T1000 (cell line): ENCODE data around the gene MEF2C.

Source experiments
- DNase-seq: peaks from one replicate; lab custom pipeline; 2025; ENCODE audit warnings: mixed read lengths; lab: John Stamatoyannopoulos, UW

Gene MEF2C

GRCh38 chr5:88688156-88688983 is 194.6 kb downstream of the MEF2C start:
- DNase-seq = no peak

- DNase-seq = no peak
Measured at GRCh38 chr5:88687373-88687911, 195.5 kb downstream of the MEF2C start.

DNA sequence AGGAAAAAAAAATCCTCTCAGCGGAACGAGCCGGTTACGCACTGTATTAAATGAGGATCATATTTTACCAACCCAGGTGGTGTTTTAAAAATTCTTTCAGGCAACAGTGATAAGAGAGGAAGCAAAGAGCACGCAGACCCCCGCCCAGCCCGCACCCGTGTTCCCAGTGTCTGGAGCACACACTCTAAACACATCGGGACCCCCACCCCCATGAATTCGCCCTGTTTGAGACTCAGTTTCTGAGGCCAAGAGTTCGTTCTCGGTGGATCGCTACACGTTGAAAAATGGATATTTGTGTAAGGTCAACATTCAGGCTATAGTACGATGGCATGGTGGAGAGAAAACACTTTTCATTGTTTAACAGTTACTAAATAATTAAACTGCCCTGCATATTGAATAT is 196.3 kb downstream of the MEF2C start:
- DNase-seq = no peak

- no peak for DNase-seq
Measured at GRCh38 chr5:88685591-88686541, 197.1 kb downstream of the MEF2C start.

- no peak for DNase-seq
Measured at GRCh38 chr5:88683506-88684135, 199.4 kb downstream of the MEF2C start.

DNA sequence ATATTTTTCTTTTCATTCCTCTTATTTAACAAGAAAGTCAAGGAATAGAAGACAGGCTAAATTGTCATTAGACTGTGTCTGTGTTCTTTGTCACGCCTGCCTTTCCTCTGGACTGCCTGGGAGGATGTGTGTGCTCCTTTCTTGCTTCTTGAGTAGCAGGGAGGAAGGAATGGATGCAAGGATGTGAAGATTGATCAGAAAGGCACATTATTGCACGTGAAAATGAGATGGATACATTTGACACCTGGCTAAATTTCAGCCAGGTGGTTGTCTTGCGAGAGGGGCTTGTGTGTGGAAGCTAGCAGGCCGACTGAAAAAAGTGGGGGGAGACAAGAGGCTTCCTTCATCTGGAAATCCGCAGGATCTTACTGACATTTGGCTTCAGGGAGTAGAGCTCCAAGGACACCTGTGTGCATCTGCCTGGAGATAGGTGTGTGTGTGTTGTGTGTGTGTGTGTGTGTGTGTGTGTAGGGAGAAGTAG is 200.1 kb downstream of the MEF2C start:
- DNase-seq = no peak

GRCh38 chr5:88682131-88682530 is 200.9 kb downstream of the MEF2C start:
- no peak for DNase-seq

GRCh38 chr5:88681211-88681803 is 201.7 kb downstream of the MEF2C start:
- no peak for DNase-seq

DNA sequence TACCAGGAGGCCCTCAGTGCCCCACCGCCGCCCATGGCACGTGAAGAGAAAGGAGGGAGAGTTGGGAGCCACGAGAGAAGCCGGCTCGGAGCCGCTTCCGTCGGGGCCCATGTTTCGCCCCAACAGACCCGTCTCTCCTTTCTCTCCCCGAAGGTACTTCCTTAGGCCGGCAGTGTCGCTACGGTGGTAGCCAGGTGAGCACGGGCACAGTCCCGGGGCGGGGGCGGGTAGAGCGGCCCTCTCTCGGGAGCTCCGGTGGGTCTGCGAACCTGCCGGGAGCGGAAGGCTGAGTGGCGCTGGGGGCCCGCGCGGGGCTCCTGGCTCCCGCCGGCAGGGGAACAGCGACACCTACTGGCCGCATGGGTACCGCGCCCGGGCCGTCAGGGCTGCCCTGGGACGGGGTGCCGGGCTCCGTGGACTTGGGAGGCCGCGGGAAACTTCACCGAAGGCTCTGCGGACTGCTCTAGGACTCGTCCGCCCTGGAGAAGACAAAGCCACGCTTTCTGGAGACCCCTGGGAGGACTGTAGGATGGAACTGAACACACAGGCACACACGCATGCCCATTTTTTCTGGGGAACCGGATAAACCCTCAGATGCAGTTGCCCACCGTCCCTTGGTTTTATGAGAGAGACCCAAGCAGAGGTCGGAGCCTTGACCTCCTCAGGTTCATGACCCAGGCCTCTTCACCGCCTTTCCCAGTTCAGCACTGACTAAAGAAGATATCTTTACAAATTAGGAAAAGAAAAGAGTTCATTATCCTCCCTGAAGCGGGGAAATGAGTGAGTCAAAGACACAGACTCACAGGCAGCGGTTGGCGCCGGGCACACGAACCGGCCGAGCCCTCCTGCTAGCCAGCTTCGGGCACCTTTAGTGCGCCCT is 202.5 kb downstream of the MEF2C start:
- peak; percentile 79 for DNase-seq

DNA sequence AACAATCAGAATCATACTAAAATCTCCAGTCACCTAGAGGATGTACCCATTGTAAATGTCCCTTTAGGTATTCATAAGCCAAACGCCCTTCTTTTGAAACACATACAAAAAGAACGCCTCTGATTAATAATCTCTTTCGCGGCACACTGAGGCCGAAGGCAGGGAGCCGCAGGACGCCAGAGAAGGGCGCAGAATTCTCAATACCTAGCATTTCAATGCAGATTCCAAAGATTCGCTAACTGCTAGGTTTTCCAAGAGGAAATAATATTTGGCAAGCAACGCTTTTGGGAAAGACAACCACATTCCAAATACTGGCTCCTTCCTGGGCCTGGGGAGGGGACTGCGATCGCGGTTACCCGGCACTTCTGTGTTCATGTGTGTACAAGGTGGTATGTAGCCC is 203.3 kb downstream of the MEF2C start:
- DNase-seq = no peak

- DNase-seq = no peak
Measured at GRCh38 chr5:88678770-88679381, 204.1 kb downstream of the MEF2C start.

- DNase-seq = no peak
Measured at GRCh38 chr5:88677943-88678769, 204.8 kb downstream of the MEF2C start.

DNA sequence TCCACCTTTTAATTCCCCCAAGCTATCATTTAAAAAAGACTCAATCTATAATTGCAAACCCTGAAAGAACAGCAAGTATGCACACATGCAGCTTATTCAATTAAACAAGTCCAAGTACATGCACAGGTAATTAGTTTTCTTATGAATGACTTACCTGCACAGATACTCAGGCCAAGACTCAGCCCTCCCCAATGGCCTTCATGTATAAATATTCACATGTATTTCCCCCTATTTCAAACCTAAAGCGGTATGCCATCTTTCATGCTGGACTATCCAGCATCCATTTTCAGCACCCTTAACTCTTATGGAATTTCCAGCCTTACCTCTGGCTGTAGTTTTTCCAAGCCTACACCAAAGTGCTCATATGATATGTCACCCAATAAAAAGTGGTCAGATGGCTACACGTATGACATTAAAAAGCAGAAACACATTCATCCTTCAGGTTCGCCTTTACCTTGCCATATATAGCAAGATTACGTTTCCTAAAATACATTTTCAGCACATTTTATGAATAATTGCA is 205.5 kb downstream of the MEF2C start:
- no peak for DNase-seq

- DNase-seq = no peak
Measured at GRCh38 chr5:88676637-88677375, 206.2 kb downstream of the MEF2C start.

- no peak for DNase-seq
Measured at GRCh38 chr5:88675708-88676636, 207.0 kb downstream of the MEF2C start.

- DNase-seq = no peak
Measured at GRCh38 chr5:88675168-88675707, 207.7 kb downstream of the MEF2C start.
